ENCODE data around the gene NRBF2.

DNA sequence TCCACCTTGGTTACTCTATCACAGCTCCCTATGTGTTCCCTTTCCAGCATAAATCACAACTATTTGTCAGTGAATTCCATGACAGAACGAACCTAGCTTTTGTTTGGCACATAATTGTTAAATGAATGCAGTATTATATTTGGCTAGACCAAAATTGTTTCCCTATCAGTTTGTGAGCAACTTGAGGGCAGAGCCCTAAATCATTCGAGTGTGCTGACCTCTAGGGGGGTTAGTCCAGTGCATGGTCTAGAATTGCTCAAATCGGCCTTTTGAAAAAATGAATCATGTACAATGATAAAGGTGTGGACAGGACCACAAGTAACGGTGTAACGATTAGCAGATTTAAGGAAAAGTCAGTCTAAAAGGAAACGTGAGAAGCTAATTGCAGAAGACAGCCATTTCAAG, 475 bp upstream of the NRBF2 start:
- TF ChIP-seq CTCF (conservative IDR thresholded peaks at IDR 0.05), result no peak
- no peak for TF ChIP-seq EZH2 (IDR thresholded peaks at IDR 0.05; ENCODE audit: low read depth)
